Measurements from ENCODE around the gene NR1D1.

Gene NR1D1

GRCh38 chr17:40122999-40123810 is 22.8 kb upstream of the NR1D1 start:
- peaks cover 7 to 28% of the 10 kb centered on the region in 2 donors for H3K4me1 ChIP-seq (ENCODE audit: control insufficient read depth in 1 of 2, insufficient read depth in 2 of 2, low read length in 2 of 2)

GRCh38 chr17:40122136-40122998 is 22.0 kb upstream of the NR1D1 start:
- Histone ChIP-seq H3K4me3 (ENCODE audit: low read depth in 1 of 2, low read length in 2 of 2) (peak overlapping the region; percentile 98 to 100), H3K27ac (ENCODE audit: low read length) (peak overlapping the region; percentile 89), H3K9me3 (ENCODE audit: control insufficient read depth in 1 of 2, low read length in 2 of 2) (no peaks in the 10 kb centered on the region), H3K4me1 (ENCODE audit: control insufficient read depth in 1 of 2, insufficient read depth in 2 of 2, low read length in 2 of 2) (peaks cover 7 to 28% of the 10 kb centered on the region in 2 donors), H3K27me3 (ENCODE audit: low read depth, low read length) (no peaks in the 10 kb centered on the region), H3K36me3 (ENCODE audit: control insufficient read depth in 1 of 2, insufficient read depth in 2 of 2, low read length in 2 of 2) (peaks cover 5 to 15% of the 10 kb centered on the region in 2 donors)

More at GRCh38 chr17:40122999-40123810, 22.8 kb upstream of the NR1D1 start:
- peak overlapping the region; percentile 89 for H3K27ac ChIP-seq (ENCODE audit: low read length)
- H3K9me3 ChIP-seq (ENCODE audit: control insufficient read depth in 1 of 2, low read length in 2 of 2): no peaks in the 10 kb centered on the region
- H3K36me3 ChIP-seq (ENCODE audit: control insufficient read depth in 1 of 2, insufficient read depth in 2 of 2, low read length in 2 of 2): peaks cover 7 to 18% of the 10 kb centered on the region in 2 donors
- H3K4me3 ChIP-seq (ENCODE audit: low read depth in 1 of 2, low read length in 2 of 2): peak overlapping the region; percentile 98 to 100
- H3K27me3 ChIP-seq (ENCODE audit: low read depth, low read length): no peaks in the 10 kb centered on the region

- Histone ChIP-seq H3K27ac (ENCODE audit: low read length) (peak within 1 kb of the TSS; percentile 91), H3K4me1 (ENCODE audit: control insufficient read depth in 1 of 2, insufficient read depth in 2 of 2, low read length in 2 of 2) (peaks cover 7 to 28% of the 10 kb centered on the region in 2 donors), H3K9me3 (ENCODE audit: control insufficient read depth in 1 of 2, low read length in 2 of 2) (no peaks in the 10 kb centered on the region), H3K4me3 (ENCODE audit: low read depth in 1 of 2, low read length in 2 of 2) (peak within 1 kb of the TSS; percentile 98 to 100), H3K27me3 (ENCODE audit: low read depth, low read length) (no peaks in the 10 kb centered on the region), H3K36me3 (ENCODE audit: control insufficient read depth in 1 of 2, insufficient read depth in 2 of 2, low read length in 2 of 2) (peaks cover 0 to 6% of the 10 kb centered on the region in 2 donors)
Measured at GRCh38 chr17:40121181-40122135, 21.1 kb upstream of the NR1D1 start, which contains the start of gene MSL1. MSL1 (plus strand) TSS chr17:40121971; CDS start chr17:40122613, 642 bp downstream.

GRCh38 chr17:40115101-40115436 is 14.7 kb upstream of the NR1D1 start:
- Histone ChIP-seq H3K36me3 (ENCODE audit: control insufficient read depth in 1 of 2, insufficient read depth in 2 of 2, low read length in 2 of 2) (peaks cover 0 to 6% of the 10 kb centered on the region in 2 donors), H3K4me1 (ENCODE audit: control insufficient read depth in 1 of 2, insufficient read depth in 2 of 2, low read length in 2 of 2) (peaks cover 32 to 40% of the 10 kb centered on the region in 2 donors), H3K27me3 (ENCODE audit: low read depth, low read length) (no peaks in the 10 kb centered on the region), H3K27ac (ENCODE audit: low read length) (no peak overlapping the region), H3K9me3 (ENCODE audit: control insufficient read depth in 1 of 2, low read length in 2 of 2) (no peaks in the 10 kb centered on the region), H3K4me3 (ENCODE audit: low read depth in 1 of 2, low read length in 2 of 2) (no peak overlapping the region)

DNA sequence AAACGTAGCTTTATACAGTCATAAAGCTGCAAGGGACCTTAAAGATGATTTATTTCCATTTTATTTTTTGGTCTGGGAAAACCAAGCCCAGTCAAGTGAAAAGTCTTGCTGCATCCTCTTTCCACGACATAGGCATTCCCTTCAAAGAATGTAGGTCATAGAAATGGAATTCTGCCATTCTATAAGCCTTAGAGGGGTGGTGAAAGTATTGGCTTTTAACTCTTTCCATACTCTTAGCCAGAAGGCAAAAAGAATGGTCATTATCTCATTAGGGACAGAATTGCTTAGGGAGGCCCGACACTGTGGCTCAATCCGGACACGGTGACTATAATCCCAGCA is 13.5 kb upstream of the NR1D1 start:
- H3K4me1 ChIP-seq (ENCODE audit: control insufficient read depth in 1 of 2, insufficient read depth in 2 of 2, low read length in 2 of 2): peaks cover 38 to 49% of the 10 kb centered on the region in 2 donors
- no peaks in the 10 kb centered on the region for H3K9me3 ChIP-seq (ENCODE audit: control insufficient read depth in 1 of 2, low read length in 2 of 2)
- peak overlapping the region; percentile 61 to 68 for H3K4me3 ChIP-seq (ENCODE audit: low read depth in 1 of 2, low read length in 2 of 2)
- peaks cover 0 to 6% of the 10 kb centered on the region in 2 donors for H3K36me3 ChIP-seq (ENCODE audit: control insufficient read depth in 1 of 2, insufficient read depth in 2 of 2, low read length in 2 of 2)
- no peaks in the 10 kb centered on the region for H3K27me3 ChIP-seq (ENCODE audit: low read depth, low read length)
- peak overlapping the region; percentile 37 for H3K27ac ChIP-seq (ENCODE audit: low read length)

GRCh38 chr17:40113110-40113906 is 12.9 kb upstream of the NR1D1 start:
- Histone ChIP-seq H3K27me3 (ENCODE audit: low read depth, low read length) (no peaks in the 10 kb centered on the region), H3K27ac (ENCODE audit: low read length) (peak overlapping the region; percentile 90), H3K4me3 (ENCODE audit: low read depth in 1 of 2, low read length in 2 of 2) (peak overlapping the region; percentile 61 to 68), H3K36me3 (ENCODE audit: control insufficient read depth in 1 of 2, insufficient read depth in 2 of 2, low read length in 2 of 2) (peaks cover 0 to 6% of the 10 kb centered on the region in 2 donors), H3K9me3 (ENCODE audit: control insufficient read depth in 1 of 2, low read length in 2 of 2) (no peaks in the 10 kb centered on the region), H3K4me1 (ENCODE audit: control insufficient read depth in 1 of 2, insufficient read depth in 2 of 2, low read length in 2 of 2) (peaks cover 38 to 55% of the 10 kb centered on the region in 2 donors)

DNA sequence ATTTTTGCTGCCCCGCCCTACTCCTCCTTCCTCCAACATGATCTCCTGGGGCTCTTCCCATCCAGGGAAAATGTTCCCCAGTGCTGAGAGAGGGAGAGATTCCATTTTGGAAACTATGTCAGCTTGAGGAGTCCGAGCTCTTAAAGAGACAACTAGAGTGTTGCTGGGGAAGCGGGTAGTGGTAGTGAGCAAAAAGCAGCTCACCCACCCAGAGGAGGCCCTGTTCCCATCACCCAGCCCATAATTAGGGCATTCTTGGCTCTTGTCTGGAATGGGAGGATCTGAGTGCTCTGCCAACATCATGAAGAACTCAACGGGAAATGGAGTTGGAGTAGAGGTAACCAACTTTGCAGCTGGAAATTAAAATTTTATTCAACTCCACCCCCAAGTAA is 12.3 kb upstream of the NR1D1 start:
- Histone ChIP-seq H3K27me3 (ENCODE audit: low read depth, low read length) (no peaks in the 10 kb centered on the region), H3K4me1 (ENCODE audit: control insufficient read depth in 1 of 2, insufficient read depth in 2 of 2, low read length in 2 of 2) (peaks cover 41 to 59% of the 10 kb centered on the region in 2 donors), H3K27ac (ENCODE audit: low read length) (peak overlapping the region; percentile 90), H3K9me3 (ENCODE audit: control insufficient read depth in 1 of 2, low read length in 2 of 2) (no peaks in the 10 kb centered on the region), H3K4me3 (ENCODE audit: low read depth in 1 of 2, low read length in 2 of 2) (peak overlapping the region; percentile 17 to 68), H3K36me3 (ENCODE audit: control insufficient read depth in 1 of 2, insufficient read depth in 2 of 2, low read length in 2 of 2) (peaks cover 0 to 6% of the 10 kb centered on the region in 2 donors)

DNA sequence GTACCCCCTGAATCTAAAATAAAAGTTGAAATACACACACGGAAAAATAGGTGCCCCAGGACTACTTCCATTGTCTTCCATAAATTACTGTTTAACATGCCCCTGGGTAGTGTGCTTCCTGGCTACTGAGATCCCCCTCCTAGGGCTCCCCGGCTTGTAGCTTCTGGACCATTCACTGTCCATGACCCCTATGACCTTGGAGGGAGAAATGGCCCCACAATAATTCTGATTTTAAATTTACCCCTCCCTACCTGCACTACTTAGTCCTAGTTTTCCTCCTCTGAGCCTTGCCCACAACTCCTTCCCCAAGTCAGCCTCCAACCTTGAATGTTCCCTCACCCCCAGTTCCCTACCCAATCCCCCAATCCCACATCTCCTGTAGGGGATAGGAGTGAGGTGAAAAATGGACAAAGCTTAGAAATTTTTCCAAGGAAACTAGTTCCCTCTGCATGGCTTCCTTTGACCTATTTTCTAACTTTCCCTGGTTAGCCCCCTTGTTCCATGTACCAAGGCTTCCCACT is 11.9 kb upstream of the NR1D1 start:
- Histone ChIP-seq H3K27ac (ENCODE audit: low read length) (peak overlapping the region; percentile 90), H3K9me3 (ENCODE audit: control insufficient read depth in 1 of 2, low read length in 2 of 2) (no peaks in the 10 kb centered on the region), H3K27me3 (ENCODE audit: low read depth, low read length) (no peaks in the 10 kb centered on the region), H3K36me3 (ENCODE audit: control insufficient read depth in 1 of 2, insufficient read depth in 2 of 2, low read length in 2 of 2) (peaks cover 0 to 6% of the 10 kb centered on the region in 2 donors), H3K4me1 (ENCODE audit: control insufficient read depth in 1 of 2, insufficient read depth in 2 of 2, low read length in 2 of 2) (peaks cover 46 to 63% of the 10 kb centered on the region in 2 donors), H3K4me3 (ENCODE audit: low read depth in 1 of 2, low read length in 2 of 2) (peak overlapping the region; percentile 17 to 68)

- Histone ChIP-seq H3K36me3 (ENCODE audit: control insufficient read depth in 1 of 2, insufficient read depth in 2 of 2, low read length in 2 of 2) (peaks cover 0 to 6% of the 10 kb centered on the region in 2 donors), H3K27me3 (ENCODE audit: low read depth, low read length) (no peaks in the 10 kb centered on the region), H3K27ac (ENCODE audit: low read length) (peak overlapping the region; percentile 90), H3K4me3 (ENCODE audit: low read depth in 1 of 2, low read length in 2 of 2) (peak overlapping the region; percentile 27 to 68), H3K9me3 (ENCODE audit: control insufficient read depth in 1 of 2, low read length in 2 of 2) (no peaks in the 10 kb centered on the region), H3K4me1 (ENCODE audit: control insufficient read depth in 1 of 2, insufficient read depth in 2 of 2, low read length in 2 of 2) (peaks cover 53 to 71% of the 10 kb centered on the region in 2 donors)
Measured at GRCh38 chr17:40111221-40112128, 11.1 kb upstream of the NR1D1 start.
